NCI-H1417 (cell line): ENCODE measurements around the gene RPLP2.

Experiments used
- DNase-seq, 3 experiments: peaks; one replicate each; lab custom pipeline; 2025; lab: John Stamatoyannopoulos, UW

The RPLP2 gene

GRCh38 chr11:791658-792534, 17.9 kb upstream of the RPLP2 start:
- DNase-seq: no peak

GRCh38 chr11:792535-792821, 17.3 kb upstream of the RPLP2 start:
- no peak for DNase-seq

- DNase-seq: no peak
Measured at GRCh38 chr11:792873-793272, 16.9 kb upstream of the RPLP2 start.

- DNase-seq: no peak
Measured at GRCh38 chr11:793556-793955, 16.2 kb upstream of the RPLP2 start.

- DNase-seq: no peak
Measured at GRCh38 chr11:794013-794765, 15.6 kb upstream of the RPLP2 start.

GRCh38 chr11:794766-795633, 14.8 kb upstream of the RPLP2 start:
- DNase-seq: peak in 2 of 3 experiments; percentile 30 to 36

GRCh38 chr11:795634-796564, 13.9 kb upstream of the RPLP2 start:
- DNase-seq: peak; percentile 68 to 83 (median 80)

GRCh38 chr11:796565-797295, 13.0 kb upstream of the RPLP2 start:
- DNase-seq: no peak

GRCh38 chr11:797296-798092, 12.3 kb upstream of the RPLP2 start:
- DNase-seq: peak; percentile 83 to 92 (median 88)

- peak; percentile 85 to 91 (median 88) for DNase-seq
Measured at GRCh38 chr11:798093-798713, 11.6 kb upstream of the RPLP2 start, which contains the start of gene SLC25A22. TSS of gene SLC25A22 (minus strand) at chr11:798281. CDS start at chr11:795006, 3,275 bp downstream.

GRCh38 chr11:799641-800316, 10.0 kb upstream of the RPLP2 start:
- no peak for DNase-seq

- DNase-seq: no peak
Measured at GRCh38 chr11:800473-800872, 9.3 kb upstream of the RPLP2 start.

GRCh38 chr11:801097-801780, 8.5 kb upstream of the RPLP2 start:
- DNase-seq: no peak

GRCh38 chr11:802018-802617, 7.6 kb upstream of the RPLP2 start:
- no peak for DNase-seq

- no peak for DNase-seq
Measured at GRCh38 chr11:802693-803466, 6.9 kb upstream of the RPLP2 start.

GRCh38 chr11:803467-803742, 6.4 kb upstream of the RPLP2 start:
- DNase-seq: no peak
